Bronchial epithelial cell (primary cell): ENCODE data around the gene ARHGAP19. TPM values are rescaled to one million over a fixed set of nuclear protein-coding genes. Genes with fewer than 3 reads are reported as not detected.

Experiments used
- DNase-seq: peaks from one replicate; pipeline ENCODE4 v3.0.0-alpha.2; 2010; ENCODE audit warnings: low read depth
- FAIRE-seq: peaks from 2 replicates; lab custom pipeline; 2011; peaks lifted over from hg19 to GRCh38; lab: Jason Lieb, UNC
- H3K27me3 ChIP-seq: 2 replicates; pipeline ENCODE4 v1.5.1; 2011; ENCODE audit warnings: low read length; ENCODE audit not compliant: control insufficient read depth, insufficient read depth
- H3K36me3 ChIP-seq: 2 replicates; pipeline ENCODE4 v1.5.1; 2011; ENCODE audit warnings: low read length; ENCODE audit not compliant: control insufficient read depth, insufficient read depth
- H3K4me3 ChIP-seq: 2 replicates; pipeline ENCODE4 v1.5.1; 2011; ENCODE audit warnings: mild to moderate bottlenecking, low read depth, low read length, control low read depth
- total RNA-seq: library from RNA; depleted of rRNA; stranded (reverse); fragments of >200 nt; gene quantifications from 2 replicates; pipeline ENCODE4 v1.2.1, GENCODE V29; 2014
- TF ChIP-seq, protein P1 (sequence below): IDR thresholded peaks from 2 replicates; pipeline ENCODE4 v1.5.1; 2011; ENCODE audit warnings: mild to moderate bottlenecking, moderate library complexity, low read length, control low read depth, inconsistent platforms; ENCODE audit not compliant: insufficient read depth, severe bottlenecking

Gene ARHGAP19
- total RNA-seq, 1 donor from 2014 or later, result 4.7 TPM

DNA sequence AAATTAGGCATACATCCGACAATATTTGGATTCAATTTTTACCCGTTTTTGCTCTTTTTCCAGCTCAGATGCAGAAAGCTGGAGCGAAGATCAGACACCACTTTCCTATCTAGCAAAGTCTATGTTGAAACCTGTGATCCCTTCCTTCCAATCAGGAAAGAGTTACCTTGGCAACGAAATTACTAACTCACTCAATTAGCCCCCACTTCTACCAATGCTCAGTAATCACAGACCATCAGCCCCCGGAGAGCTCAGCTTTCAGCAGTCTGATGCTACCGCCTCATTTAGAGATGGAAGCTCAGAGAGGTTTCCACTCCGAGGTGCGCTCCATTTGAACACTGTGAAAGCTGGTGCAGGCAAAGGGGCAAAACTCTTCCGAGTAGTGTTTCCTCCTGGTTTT lies 33.3 kb upstream of the ARHGAP19 start:
- H3K27me3 ChIP-seq, result no peaks in the 10 kb centered on the region
- FAIRE-seq (no peak), DNase-seq (no peak)
- TF ChIP-seq, protein P1, sequence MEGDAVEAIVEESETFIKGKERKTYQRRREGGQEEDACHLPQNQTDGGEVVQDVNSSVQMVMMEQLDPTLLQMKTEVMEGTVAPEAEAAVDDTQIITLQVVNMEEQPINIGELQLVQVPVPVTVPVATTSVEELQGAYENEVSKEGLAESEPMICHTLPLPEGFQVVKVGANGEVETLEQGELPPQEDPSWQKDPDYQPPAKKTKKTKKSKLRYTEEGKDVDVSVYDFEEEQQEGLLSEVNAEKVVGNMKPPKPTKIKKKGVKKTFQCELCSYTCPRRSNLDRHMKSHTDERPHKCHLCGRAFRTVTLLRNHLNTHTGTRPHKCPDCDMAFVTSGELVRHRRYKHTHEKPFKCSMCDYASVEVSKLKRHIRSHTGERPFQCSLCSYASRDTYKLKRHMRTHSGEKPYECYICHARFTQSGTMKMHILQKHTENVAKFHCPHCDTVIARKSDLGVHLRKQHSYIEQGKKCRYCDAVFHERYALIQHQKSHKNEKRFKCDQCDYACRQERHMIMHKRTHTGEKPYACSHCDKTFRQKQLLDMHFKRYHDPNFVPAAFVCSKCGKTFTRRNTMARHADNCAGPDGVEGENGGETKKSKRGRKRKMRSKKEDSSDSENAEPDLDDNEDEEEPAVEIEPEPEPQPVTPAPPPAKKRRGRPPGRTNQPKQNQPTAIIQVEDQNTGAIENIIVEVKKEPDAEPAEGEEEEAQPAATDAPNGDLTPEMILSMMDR, result no peak
- H3K36me3 ChIP-seq, result no peaks in the 10 kb centered on the region
- no peak overlapping the region for H3K4me3 ChIP-seq

DNA sequence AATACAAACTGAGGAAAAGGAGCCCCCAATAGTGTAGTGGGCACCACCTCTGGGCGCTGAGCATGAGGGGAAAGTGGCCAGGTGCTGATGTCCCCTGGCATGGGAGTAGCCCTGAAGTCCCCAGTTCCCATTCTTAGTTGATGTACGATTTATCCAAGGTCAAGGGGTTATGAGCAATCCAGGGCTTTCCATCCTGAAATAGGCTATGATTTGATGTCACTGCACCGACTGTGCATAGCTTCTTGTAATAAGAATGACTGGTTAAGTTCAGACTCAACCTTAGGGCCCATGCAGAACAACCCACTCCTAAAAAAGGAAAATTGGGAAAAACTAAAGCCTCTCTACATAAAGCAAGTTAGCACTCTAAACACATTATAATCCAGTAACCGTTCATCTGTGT lies 31.1 kb upstream of the ARHGAP19 start:
- FAIRE-seq (no peak), DNase-seq (no peak)
- Histone ChIP-seq H3K36me3 (no peaks in the 10 kb centered on the region), H3K27me3 (no peaks in the 10 kb centered on the region), H3K4me3 (no peak overlapping the region)
- TF ChIP-seq, protein P1, result no peak

DNA sequence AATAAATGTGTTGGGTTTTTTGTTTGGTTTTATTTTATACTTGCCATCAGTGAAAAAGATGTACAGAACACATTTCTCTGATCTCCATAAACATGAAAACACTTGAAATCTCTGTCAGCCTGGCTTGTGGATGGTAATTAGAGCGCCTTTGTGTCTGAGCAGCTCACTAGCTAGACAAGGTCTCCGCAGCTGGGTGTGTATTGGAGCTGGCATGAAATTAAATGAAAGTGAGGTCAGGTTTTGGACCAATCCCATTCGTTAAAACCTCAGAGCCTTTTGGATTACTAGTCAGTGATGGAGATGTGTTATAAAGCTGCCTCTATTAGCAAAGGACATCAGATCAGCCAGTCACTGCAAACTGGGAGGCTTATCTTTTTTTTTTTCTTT lies 29.4 kb upstream of the ARHGAP19 start:
- no peak for DNase-seq
- Histone ChIP-seq H3K4me3 (no peak overlapping the region), H3K27me3 (no peaks in the 10 kb centered on the region), H3K36me3 (no peaks in the 10 kb centered on the region)
- FAIRE-seq, result no peak
- TF ChIP-seq, protein P1, result no peak

DNA sequence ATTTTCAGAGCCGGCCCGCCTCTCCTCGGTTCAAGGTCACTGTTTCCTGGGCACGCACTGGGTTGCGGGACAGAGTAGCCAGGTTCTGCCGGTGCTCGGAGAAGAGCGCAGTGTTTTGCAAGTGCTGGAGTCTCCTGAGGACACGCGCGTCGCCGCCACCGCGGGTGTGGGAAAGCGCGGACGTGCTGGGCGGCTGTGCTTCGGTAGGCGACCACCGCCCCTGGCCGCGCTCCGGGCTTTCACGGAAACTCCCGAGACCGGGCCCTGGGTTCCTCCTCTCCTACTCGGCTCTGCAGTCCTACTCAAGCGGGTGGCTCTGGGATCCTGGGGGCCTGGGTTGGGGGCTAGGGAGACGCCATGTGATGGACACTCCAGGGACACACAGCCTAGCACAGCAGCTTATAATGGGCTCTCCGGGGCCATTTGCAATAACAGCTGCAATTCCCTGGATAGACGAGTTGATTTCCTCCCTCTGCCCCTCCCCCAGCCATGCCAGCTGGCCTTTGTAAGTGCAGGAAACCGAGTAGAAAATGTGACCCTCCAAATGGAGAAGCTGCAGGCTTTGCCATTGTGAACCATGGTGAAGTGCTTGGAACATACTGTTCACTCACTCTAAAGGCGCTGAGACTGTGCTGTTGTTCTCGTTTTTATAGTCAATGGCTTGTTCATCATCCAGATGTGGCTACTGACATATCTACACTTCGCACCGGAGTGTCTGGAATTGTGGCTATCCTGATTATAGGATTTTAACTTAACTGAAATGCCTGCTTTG lies 28.8 kb upstream of the ARHGAP19 start:
- H3K4me3 ChIP-seq, result no peak overlapping the region
- DNase-seq (no peak), FAIRE-seq (no peak)
- TF ChIP-seq, protein P1, result no peak
- no peaks in the 10 kb centered on the region for H3K36me3 ChIP-seq
- H3K27me3 ChIP-seq, result no peaks in the 10 kb centered on the region

DNA sequence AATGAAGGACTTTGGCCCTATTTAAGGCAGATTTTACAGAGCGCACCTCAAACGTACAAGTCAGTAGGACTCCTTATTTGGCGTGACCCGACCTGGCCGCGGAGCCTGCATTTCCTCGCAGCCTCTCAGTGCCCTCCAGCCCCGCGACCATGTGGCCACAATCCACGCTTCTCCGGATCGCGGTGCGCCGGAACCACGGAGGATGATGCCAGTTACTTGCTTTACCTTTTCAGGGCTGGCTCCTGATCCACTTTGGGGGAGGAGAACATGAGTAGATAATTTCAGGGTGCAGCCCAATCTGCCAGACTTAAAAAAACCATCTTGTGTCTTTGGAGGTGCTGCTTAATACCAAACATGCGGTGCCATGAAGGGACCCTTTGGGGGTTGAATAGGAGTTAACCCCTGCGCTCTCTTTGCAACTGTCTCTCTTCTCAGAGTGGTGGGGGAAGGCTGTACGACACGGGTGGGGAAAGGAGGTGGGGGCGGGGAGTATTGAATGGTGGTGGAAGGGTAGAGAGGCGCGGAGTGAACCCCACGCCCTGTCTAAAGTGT lies 28.1 kb upstream of the ARHGAP19 start:
- TF ChIP-seq, protein P1, result no peak
- no peak for DNase-seq
- Histone ChIP-seq H3K27me3 (no peaks in the 10 kb centered on the region), H3K4me3 (no peak overlapping the region), H3K36me3 (no peaks in the 10 kb centered on the region)
- no peak for FAIRE-seq
